ENCODE data around the gene WDR74. TPM values are rescaled to one million over a fixed set of nuclear protein-coding genes. Genes with fewer than 3 reads are reported as not detected.
A peak's percentile ranks its signal among the peaks of the same experiment; 100 is the strongest.

Gene WDR74
- total and polyA plus RNA-seq, 9 of the 15 experiments (the other 6 are each of a cell fraction or from before 2014, with no cell fraction given): 32.7 to 210 (median 114) TPM

GRCh38 chr11:62855571-62856332 is 16.4 kb upstream of the WDR74 start (continued):
- TF ChIP-seq NR0B1 (IDR thresholded peaks at IDR 0.05; ENCODE audit: partially characterized antibody) (no peak), CTCF (IDR thresholded peaks at IDR 0.05 in 2 of 3, conservative IDR thresholded peaks at IDR 0.05 in 1 of 3; ENCODE audit: insufficient read depth in 2 of 3, low read depth in 1 of 3, low read length in 3 of 3) (no peak)

GRCh38 chr11:62854825-62855570 is 15.6 kb upstream of the WDR74 start:
- no peak overlapping the region for H2AFZ ChIP-seq (ENCODE audit: low read depth, low read length)
- H3K27me3 ChIP-seq (ENCODE audit: control insufficient read depth in 2 of 2, insufficient read depth in 2 of 2, low read length in 2 of 2): no peaks in the 10 kb centered on the region
- POLR2A ChIA-PET: interaction anchor here (0.7 to 10.0 kb wide), 47 partner anchors 10 to 459 kb away, joined by 3 to 403 read pairs (median 7); partner anchors contain the start of genes B3GAT3, BSCL2, C11orf98 and CSKMT
- WGBS (ENCODE audit: insufficient coverage, low coverage, missing lambda C conversion rate): 2% methylated on average over 15 of the region's 15 CpGs
- H3K9me3 ChIP-seq (replicated peaks; ENCODE audit: control insufficient read depth, insufficient read depth, low read depth, low read length): no peaks in the 10 kb centered on the region
- H3K79me2 ChIP-seq (ENCODE audit: control insufficient read depth, insufficient read depth, low read length): peaks cover 85% of the 10 kb centered on the region
- H3K27ac ChIP-seq (ENCODE audit: extremely low read depth, low read depth, low read length): peak overlapping the region; percentile 92
- CTCF ChIA-PET (ENCODE audit: low intra/inter-chr PET ratio): no interaction called here
- H3K36me3 ChIP-seq (ENCODE audit: control insufficient read depth, insufficient read depth, low read length): peaks cover 55% of the 10 kb centered on the region
- intact Hi-C loops (cut with micrococcal nuclease) (loop anchor here (5.0 kb wide), 1 partner anchor 458 kb away; no protein-coding TSS in a partner anchor), in situ Hi-C loops (cut with MboI) (loop anchor here (25.0 kb wide), 1 partner anchor 468 kb away; no protein-coding TSS in a partner anchor)
- DNase-seq (ENCODE audit: extremely low read depth in 1 of 4, low spot score in 3 of 4) (peak in 3 of 4 experiments; percentile 17 to 50 (median 19)), ATAC-seq (no peak), FAIRE-seq (no peak)
- H3K4me1 ChIP-seq (replicated peaks in 1 of 2; ENCODE audit: control insufficient read depth in 2 of 2, insufficient read depth in 2 of 2, low read length in 2 of 2): peaks cover 5 to 19% of the 10 kb centered on the region in 2 experiments; a peak in 3 of 5 replicates
- H3K4me2 ChIP-seq (ENCODE audit: insufficient read depth, low read length): peak overlapping the region; percentile 99
- peaks cover 44% of the 10 kb centered on the region for H4K20me1 ChIP-seq (replicated peaks; ENCODE audit: control insufficient read depth, insufficient read depth, low read length)
- H3K9ac ChIP-seq (ENCODE audit: insufficient read depth in 1 of 2, low read depth in 2 of 2, low read length in 2 of 2): peak overlapping the region; percentile 92 to 96
- BruUV-seq (replicated peaks): TSS peak; percentile 52
- H3K4me3 ChIP-seq: peak overlapping the region; percentile 74
- no peaks in the 10 kb centered on the region for H3K9me1 ChIP-seq (ENCODE audit: control insufficient read depth, insufficient read depth, low read length)
- TF ChIP-seq SUPT5H (IDR thresholded peaks at IDR 0.05) (no peak), BCLAF1 (IDR thresholded peaks at IDR 0.05; ENCODE audit: borderline replicate concordance in 1 of 2, control insufficient read depth in 1 of 2, low read depth in 2 of 2, low read length in 1 of 2) (0 out of 4 replicates have a peak, but pooled peaks of 1 of the 2 experiments have one; percentile 6), RHOXF2B (CRISPR knock-in tag; conservative IDR thresholded peaks at IDR 0.05) (no peak), NFIC (IDR thresholded peaks at IDR 0.05) (no peak), FOXK1 (CRISPR knock-in tag; IDR thresholded peaks at IDR 0.05; ENCODE audit: borderline replicate concordance) (no peak), GTF2A2 (tag; IDR thresholded peaks at IDR 0.05) (no peak), PREB (CRISPR knock-in tag; IDR thresholded peaks at IDR 0.05) (0 out of 2 replicates have a peak, but pooled peaks have one; percentile 65)

Data from K562 (cell line).